Measurements from ENCODE around the gene SPTBN5. TPM values are rescaled to one million over a fixed set of nuclear protein-coding genes. Genes with fewer than 3 reads are reported as not detected.

Gene SPTBN5
- total RNA-seq, 1 donor from 2014 or later, result 2.9 TPM

DNA sequence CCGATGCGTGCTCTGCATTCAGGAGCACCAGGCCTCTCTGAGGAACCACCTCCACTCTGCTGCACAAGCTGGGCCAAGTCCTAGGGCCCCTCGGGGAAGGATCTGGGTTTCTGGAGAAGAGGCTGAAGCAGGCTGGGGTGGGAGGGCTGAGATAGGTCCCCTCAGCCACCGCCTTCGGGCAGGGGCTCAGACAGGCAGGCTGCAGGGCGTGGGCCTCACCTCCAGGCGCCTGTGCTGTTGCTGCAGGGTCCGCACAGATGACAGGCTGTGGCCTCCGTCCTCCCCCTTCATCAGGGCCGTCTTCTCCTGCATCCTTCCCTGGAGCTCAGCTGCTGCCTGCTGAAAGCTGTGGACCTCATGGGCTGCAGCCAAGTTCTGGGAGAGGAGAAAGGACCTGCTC lies 40.0 kb downstream of the SPTBN5 start:
- Mint-ChIP-seq H3K4me1 (ENCODE audit: low read depth) (no peaks in the 10 kb centered on the region), H3K27ac (ENCODE audit: unreplicated experiment) (no peak overlapping the region), H3K4me3 (ENCODE audit: unreplicated experiment) (no peak overlapping the region), H3K36me3 (ENCODE audit: low read depth) (peaks cover 3% of the 10 kb centered on the region), H3K9me3 (ENCODE audit: low read depth) (no peaks in the 10 kb centered on the region), H3K27me3 (ENCODE audit: low read depth) (no peaks in the 10 kb centered on the region)
- TF ChIP-seq, protein P1, sequence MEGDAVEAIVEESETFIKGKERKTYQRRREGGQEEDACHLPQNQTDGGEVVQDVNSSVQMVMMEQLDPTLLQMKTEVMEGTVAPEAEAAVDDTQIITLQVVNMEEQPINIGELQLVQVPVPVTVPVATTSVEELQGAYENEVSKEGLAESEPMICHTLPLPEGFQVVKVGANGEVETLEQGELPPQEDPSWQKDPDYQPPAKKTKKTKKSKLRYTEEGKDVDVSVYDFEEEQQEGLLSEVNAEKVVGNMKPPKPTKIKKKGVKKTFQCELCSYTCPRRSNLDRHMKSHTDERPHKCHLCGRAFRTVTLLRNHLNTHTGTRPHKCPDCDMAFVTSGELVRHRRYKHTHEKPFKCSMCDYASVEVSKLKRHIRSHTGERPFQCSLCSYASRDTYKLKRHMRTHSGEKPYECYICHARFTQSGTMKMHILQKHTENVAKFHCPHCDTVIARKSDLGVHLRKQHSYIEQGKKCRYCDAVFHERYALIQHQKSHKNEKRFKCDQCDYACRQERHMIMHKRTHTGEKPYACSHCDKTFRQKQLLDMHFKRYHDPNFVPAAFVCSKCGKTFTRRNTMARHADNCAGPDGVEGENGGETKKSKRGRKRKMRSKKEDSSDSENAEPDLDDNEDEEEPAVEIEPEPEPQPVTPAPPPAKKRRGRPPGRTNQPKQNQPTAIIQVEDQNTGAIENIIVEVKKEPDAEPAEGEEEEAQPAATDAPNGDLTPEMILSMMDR (IDR thresholded peaks at IDR 0.05), result no peak
- no peak for DNase-seq (ENCODE audit: low spot score)

DNA sequence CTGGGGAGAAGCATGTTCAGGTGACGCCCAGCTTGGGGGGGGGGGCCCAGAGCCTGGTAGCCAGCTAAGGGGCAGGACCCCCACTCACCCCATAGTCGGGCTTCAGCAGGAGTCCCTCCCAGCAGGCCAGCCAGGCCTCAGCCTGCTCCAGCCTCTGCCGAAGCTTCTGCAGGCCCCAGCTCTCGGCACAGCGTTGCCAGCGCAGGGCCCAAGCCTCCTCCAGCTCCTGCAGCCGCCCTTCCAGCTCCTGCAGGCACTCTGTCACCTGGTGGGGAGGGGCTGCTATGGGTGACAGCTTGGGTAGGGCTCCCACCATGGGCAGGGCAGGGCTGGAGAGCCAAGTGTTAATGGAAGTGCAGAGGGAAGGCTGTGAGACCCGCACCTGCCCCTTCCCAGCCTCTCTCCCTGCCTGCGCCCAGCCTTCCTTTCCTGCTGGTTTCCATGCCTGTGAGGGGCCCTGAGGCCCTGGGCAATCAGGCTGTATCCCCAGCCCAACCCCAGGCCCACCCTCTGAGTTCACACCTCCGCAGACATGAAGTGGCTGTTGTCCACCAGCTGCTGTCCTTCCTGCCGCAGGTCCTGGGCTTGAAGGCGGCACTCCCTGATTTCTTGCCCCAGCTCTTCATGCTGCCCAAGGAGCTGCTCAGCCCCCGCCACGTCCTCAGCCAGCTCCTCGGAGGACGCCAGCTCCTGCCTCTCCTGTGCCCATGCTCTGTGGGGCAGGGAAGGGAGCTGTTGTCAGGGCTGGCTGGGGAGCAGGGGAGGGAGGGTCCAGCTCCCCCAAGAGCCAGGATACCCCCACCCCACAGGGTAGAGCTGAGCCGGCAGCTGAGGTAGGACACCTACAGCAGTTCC lies 40.9 kb downstream of the SPTBN5 start:
- Mint-ChIP-seq H3K27ac (ENCODE audit: unreplicated experiment) (no peak overlapping the region), H3K9me3 (ENCODE audit: low read depth) (no peaks in the 10 kb centered on the region), H3K4me3 (ENCODE audit: unreplicated experiment) (no peak overlapping the region), H3K4me1 (ENCODE audit: low read depth) (no peaks in the 10 kb centered on the region), H3K27me3 (ENCODE audit: low read depth) (no peaks in the 10 kb centered on the region), H3K36me3 (ENCODE audit: low read depth) (peaks cover 8% of the 10 kb centered on the region)
- TF ChIP-seq, protein P1 (IDR thresholded peaks at IDR 0.05), result no peak
- DNase-seq (ENCODE audit: low spot score), result no peak

DNA sequence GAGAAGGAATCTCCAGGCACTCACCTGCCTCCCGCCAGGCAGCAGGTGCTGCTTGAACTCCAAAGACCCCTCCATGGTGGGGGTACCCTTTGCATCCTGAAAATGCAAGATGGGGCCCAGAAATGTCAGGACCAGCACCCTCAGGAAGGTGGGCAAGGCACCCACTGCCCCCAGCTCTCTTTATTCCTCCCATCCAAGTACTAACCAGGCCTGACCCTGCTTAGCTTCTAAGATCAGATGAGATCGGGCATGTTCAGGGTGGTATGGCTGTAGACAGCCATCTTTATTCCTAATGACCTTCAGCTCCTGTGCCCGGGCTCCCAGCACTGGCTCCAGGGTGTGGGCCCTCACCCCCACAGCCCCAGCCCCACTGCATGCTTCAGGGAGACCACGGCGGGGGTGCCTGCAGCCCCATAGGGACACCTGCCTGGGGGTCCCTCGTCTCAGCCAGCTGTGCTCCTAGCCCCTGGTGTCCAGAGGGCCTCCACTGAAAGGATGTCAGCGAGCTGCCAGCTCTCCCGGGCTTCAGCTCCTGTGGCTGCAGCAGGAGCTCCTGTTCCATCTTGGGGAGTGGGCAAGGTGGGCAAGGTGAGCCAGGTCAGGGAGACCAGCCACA lies 42.0 kb downstream of the SPTBN5 start:
- no peaks in the 10 kb centered on the region for H3K4me1 Mint-ChIP-seq (ENCODE audit: low read depth)
- no peaks in the 10 kb centered on the region for H3K9me3 Mint-ChIP-seq (ENCODE audit: low read depth)
- TF ChIP-seq, protein P1 (IDR thresholded peaks at IDR 0.05), result no peak
- H3K27me3 Mint-ChIP-seq (ENCODE audit: low read depth), result no peaks in the 10 kb centered on the region
- peaks cover 10% of the 10 kb centered on the region for H3K36me3 Mint-ChIP-seq (ENCODE audit: low read depth)
- no peak for DNase-seq (ENCODE audit: low spot score)
- no peak overlapping the region for H3K27ac Mint-ChIP-seq (ENCODE audit: unreplicated experiment)
- no peak overlapping the region for H3K4me3 Mint-ChIP-seq (ENCODE audit: unreplicated experiment)

DNA sequence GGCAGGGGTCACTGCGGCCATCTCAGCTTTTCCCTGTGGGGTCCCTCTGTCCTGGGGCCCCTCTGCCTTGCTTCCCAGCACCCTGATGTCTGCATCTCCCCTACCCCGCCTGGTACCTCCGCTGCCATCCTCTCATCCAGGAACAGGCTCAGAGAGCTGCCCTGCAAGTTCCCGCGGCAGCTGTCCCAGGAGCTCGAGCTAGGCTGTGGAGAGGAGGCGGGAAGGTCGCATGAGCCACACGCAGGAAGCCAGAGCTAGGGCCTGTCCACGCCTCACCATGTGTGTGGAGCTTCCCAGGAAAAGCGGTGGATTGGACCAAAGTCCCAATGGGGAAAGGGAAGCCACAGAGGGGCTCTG lies 42.7 kb downstream of the SPTBN5 start:
- no peak for DNase-seq (ENCODE audit: low spot score)
- Mint-ChIP-seq H3K4me1 (ENCODE audit: low read depth) (no peaks in the 10 kb centered on the region), H3K27ac (ENCODE audit: unreplicated experiment) (no peak overlapping the region), H3K4me3 (ENCODE audit: unreplicated experiment) (no peak overlapping the region), H3K36me3 (ENCODE audit: low read depth) (peaks cover 12% of the 10 kb centered on the region), H3K9me3 (ENCODE audit: low read depth) (no peaks in the 10 kb centered on the region), H3K27me3 (ENCODE audit: low read depth) (no peaks in the 10 kb centered on the region)
- TF ChIP-seq, protein P1 (IDR thresholded peaks at IDR 0.05), result no peak

DNA sequence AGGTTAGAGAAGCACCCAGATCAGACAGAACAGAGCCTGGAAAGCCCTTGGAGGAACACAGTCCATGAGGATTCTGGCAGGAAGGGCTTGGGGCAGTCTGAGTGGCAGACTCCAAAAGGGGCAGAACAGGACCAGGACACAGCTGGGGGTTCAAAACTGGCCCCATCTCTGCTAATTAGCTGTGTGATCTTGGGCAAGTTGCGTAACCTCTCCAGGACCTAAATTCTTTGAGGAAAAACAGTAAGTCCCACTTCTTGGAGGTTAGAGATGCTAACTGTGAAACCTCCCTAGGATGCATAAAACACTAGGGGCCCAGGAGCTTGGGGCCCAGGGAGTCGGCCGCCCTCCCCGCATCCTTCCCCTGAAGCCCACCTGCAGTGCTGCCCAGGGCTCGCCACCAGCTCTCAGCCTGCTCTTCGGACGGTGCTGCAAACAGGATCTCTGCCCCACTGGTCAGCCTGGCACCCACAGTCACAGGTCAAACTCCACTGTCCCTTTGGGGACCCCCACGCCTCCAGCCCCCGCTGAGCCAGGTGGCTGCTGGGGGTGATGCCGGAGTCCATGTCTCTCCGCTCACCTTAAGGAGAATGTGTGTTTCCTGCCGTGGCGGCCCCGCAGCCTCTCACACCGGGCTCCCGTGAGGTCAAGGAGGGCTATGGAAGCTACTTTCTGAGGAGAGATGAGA lies 43.2 kb downstream of the SPTBN5 start:
- Mint-ChIP-seq H3K27ac (ENCODE audit: unreplicated experiment) (no peak overlapping the region), H3K27me3 (ENCODE audit: low read depth) (no peaks in the 10 kb centered on the region), H3K9me3 (ENCODE audit: low read depth) (no peaks in the 10 kb centered on the region), H3K4me1 (ENCODE audit: low read depth) (no peaks in the 10 kb centered on the region), H3K4me3 (ENCODE audit: unreplicated experiment) (no peak overlapping the region), H3K36me3 (ENCODE audit: low read depth) (peaks cover 14% of the 10 kb centered on the region)
- TF ChIP-seq, protein P1 (IDR thresholded peaks at IDR 0.05), result no peak
- DNase-seq (ENCODE audit: low spot score), result no peak
